T follicular helper cell (primary cell): Measurements from ENCODE around the gene APOL6.
"Not testable (repeated sequence)": the region's sequence is repeated elsewhere in the genome, so short reads cannot be mapped to it uniquely, and the experiment has no call there.

Experiments used
- DNase-seq: peaks from one replicate; pipeline ENCODE4 v3.0.0-alpha.2; 2020; ENCODE audit warnings: low read depth

The APOL6 gene

GRCh38 chr22:35679492-35679891 is 31.2 kb downstream of the APOL6 start:
- not testable (repeated sequence) for DNase-seq

DNA sequence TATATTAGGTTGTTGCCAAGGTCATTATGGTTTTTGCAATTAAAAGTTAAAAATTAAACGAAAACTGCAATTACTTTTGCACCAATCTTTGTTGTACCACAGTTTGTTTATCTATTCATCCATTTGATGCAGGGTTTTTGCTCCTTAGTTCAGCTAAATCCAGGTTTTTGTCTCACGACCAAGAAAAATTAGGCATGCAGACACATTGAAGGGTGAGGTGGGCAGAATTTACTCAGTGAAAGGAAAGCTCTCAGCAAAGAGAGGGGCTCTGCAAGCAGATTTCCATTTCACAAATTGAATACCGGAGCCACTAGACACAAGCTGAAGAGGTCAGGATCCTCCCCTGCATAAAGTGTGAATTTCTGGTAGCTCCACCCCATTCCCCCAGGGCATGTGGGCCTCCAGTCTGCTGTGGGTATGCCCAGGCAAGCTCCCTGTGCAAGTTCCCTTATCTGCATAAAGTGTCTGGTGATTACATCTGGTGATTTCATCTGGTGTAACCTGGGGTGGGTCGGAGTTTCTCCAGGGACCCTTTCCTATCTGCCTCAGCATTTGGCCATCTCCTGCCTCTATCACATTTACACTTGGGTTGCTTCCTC is 33.3 kb downstream of the APOL6 start:
- DNase-seq, result no peak

GRCh38 chr22:35683560-35683959 is 35.3 kb downstream of the APOL6 start:
- DNase-seq, result no peak

GRCh38 chr22:35684270-35684700 is 36.0 kb downstream of the APOL6 start:
- no peak for DNase-seq

DNA sequence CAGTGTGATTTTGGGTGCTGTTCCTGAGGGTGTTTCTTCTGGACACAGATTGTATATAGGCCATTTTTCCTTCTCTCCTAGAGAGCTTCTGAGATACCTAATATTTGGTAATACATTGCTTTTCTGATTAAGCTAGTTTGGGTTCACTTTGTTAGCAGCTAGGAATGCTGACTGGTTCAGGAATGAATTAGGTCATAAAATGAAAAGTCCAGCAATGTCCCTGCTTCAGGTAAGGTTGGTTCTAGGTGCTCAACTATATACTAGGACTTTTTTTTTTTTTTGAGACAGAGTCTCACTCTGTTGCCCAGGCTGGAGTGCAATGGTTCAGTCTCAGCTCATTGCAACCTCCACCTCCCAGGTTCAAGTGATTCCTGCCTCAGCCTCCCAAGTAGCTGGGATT is 36.5 kb downstream of the APOL6 start:
- no peak for DNase-seq

DNA sequence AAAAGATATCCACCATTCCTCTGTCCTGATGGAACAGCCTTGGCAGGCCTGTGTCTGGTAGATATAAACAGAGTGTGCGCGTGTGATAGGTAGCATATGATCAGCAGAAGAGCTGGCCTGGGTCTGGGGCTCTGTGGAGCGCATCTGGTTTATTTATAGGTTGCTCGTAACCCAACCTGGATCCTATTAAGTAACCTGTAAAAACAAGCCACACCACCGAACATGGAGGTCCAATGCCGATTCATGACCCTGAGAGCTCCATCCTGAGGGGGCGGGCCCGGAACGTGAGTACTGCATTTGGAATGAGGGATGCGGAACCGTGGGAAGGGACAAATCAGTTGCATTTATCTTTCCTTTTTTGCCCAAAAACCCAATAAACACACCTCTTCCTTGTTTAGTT is 37.5 kb downstream of the APOL6 start:
- DNase-seq, result no peak

- DNase-seq, result no peak
These were observed 38.1 kb downstream of the APOL6 start for GRCh38 chr22:35686298-35686697.

DNA sequence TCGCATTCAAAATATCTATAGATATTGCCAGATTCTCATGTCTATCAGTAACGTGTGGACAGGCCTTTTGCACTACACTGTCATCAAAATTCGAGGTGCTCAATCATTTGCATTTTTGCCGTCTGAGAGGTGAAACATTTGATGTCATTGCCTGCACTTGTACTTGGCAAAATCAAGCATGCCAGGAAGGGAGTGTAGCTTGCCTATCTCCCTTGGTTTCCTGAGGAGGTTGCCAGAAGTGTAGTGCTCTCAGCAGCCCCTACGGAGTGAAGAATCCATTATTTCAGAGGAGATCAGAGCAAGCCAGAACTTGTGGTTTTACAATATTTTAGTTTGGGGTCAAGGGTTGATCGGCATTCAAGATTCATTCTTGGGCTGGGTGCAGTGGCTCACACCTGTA is 39.2 kb downstream of the APOL6 start:
- no peak for DNase-seq

DNA sequence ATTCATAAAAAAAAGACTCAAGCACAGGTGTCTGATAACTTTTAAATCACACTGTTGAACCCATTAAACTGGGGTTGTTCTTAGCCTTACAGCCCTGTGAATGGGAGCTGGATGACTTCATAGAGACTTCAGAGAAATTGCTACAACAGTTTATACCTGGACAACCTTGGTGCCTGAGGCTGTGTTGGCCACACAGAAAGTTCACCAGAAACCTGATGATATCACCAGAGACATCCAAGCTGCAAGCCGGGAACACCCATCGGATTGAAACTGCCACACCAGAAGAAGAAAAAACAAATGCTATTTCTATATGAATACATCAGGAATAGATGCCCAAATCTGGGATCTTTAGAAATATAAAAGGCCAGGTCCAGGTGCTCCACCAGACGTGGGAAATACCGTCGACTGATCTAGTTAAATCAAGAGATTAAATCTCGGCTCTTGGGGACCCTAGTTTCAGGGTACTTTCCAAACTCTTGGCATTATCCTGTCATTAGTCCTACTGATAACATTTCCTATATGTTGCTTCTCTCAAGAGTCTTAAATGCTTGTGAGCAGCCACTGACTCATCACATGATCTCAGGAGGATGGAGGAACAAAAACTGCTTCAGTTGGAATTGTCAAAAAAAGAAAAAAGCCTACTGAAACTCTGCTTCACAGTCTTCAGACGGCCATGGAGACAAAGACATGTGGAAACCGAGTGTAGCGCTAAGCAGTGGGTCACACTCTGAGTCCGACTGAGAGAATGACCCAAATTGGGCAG is 40.8 kb downstream of the APOL6 start:
- DNase-seq, result no peak

DNA sequence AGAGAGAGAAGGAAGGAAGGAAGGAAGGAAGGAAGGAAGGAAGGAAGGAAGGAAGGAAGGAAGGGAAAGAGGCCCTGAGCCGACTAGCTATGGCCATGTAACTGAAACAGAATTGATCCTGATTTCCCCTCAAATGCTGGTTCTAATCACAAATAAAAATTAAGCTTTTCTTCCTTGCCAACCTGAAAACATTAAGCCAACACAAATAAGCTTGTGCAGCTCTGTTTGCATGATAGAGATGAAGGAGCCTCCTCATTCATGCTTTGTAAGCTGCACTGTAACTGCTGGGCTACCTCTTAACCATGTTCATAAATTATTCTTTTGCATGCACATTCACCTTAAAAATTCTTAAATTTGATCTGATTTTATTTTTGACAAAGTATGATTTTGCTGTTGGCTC is 41.8 kb downstream of the APOL6 start:
- no peak for DNase-seq

- no peak for DNase-seq
These were observed 47.0 kb downstream of the APOL6 start for GRCh38 chr22:35695202-35695601.

DNA sequence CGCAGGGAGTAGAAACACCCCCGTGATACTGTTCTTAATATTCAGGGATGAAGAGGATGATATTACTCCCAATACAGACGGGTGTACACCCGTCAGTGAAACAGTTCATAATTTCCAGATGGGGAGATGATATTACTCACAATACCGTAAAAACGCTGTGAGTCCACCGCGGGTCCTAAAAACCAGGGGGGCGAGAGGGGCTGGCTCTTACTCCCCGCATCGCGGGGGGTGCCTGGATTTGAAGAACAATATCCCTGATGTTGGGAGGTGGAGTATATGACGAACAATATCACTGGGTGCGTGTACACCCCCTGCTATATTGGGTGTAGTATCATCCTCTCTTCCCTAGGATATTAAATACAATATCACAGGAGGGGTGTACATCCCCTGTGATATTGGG is 48.9 kb downstream of the APOL6 start:
- no peak for DNase-seq

- DNase-seq, result not testable (repeated sequence)
These were observed 51.6 kb downstream of the APOL6 start for GRCh38 chr22:35699852-35700251.

DNA sequence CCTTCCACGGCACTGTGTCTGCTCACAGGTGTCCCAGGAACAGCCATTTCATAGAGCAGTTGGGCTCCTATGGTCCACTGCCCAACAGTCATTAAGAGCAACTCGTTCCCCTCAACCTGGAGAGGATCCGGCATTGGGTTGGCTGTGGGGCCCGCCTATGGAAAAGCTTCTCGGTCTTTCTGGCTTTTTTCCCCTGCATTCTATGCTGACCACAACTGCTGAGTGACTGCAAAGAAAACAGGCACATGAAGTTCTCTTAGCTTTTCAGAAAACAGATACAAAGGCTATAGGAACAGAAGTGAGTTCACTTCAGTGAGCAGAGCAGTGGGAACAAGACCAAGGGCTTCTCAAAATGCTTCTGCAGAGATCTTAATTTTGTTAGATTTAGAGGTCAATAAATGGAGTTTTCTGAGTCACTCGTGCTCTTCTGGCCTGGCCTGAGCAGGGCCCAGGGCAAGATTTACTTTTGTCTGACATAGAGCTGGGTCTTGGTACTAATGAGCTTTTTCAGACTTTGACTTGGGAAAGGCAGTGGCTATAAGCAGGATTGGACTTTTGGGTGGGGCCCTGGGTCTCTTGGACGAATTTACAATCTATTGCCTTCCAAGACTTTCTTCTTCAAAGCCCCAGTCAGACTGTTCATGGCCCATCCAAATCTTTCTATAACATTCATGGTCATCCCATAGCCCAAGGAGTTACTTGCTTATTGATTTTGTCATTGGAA is 55.8 kb downstream of the APOL6 start:
- DNase-seq, result no peak

- DNase-seq, result no peak
These were observed 56.9 kb downstream of the APOL6 start for GRCh38 chr22:35705141-35705540.

- DNase-seq, result no peak
These were observed 60.2 kb downstream of the APOL6 start for GRCh38 chr22:35708453-35708852.

DNA sequence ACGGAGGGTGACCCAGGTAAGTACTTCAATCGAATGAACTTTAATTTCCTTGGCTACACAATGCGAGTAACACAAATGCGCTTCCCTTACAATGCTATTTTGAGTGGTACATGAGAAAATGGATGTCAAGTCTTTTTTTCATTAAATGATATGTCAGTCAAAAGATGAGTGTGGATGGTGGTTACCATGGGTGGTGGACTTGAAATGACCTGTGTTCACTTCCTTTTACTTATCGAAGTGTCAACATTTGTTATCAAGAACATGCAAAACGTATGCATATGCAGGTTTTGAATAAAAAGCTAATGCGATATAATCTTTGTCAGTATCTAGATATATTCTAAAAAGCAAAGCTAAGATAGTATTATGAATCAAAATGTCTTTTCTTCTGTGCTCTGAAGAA is 60.7 kb downstream of the APOL6 start:
- no peak for DNase-seq

DNA sequence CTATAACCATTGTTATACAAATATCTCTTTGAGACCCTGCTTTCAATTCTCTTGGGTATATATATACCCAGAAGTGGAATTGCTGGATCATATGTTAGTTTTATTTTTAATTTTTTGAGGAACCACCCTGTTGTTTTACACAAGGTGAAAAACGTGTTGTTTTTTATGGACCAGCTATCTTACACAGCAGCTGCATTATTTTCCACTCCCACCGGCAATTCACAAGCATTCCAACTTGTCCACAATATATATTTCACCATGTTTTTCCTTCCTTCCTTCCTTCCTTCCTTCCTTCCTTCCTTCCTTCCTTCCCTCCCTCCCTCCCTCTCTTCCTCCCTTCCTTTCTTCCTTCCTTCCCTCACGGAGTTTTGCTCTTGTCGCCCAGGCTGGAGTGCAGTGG is 63.1 kb downstream of the APOL6 start:
- DNase-seq, result no peak

DNA sequence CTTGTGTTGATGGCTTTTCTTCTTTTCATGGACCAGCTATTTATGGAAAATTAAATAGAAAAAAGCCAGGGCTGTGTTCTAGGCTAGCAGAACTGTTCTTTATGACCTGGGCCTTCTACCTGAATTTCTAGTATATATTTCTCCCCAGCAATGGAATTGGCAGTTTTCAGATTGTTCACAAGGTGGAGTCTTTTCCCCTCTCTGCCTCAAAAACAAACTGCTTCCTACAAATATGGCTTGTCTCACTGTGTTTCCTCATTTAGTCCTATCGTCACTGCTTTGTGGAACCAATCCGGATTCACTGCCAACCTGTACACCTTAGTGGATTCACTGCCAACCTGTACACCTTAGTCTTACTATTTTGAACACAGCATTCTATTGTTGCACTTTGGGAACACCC is 64.4 kb downstream of the APOL6 start:
- DNase-seq, result no peak

DNA sequence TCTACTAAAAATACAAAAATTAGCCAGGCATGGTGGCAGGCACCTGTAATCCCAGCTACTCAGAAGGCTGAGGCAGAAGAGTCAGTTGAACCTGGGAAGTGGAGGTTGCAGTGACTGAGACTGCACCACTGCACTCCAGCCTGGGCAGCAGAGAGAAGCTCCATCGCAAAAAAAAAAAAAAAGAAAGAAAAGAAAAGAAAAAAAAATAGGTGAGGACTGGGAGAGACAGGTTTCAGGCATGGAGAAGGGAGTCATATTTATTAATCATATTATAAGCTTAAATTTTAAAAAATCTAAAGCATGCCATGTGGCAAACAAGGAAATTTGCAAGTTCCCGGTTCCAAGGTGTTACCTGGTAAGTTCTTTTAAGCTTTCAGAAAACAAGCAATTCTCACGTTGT is 69.3 kb downstream of the APOL6 start, which contains the start of gene APOL5:
TSS of gene APOL5 (plus strand) at position 301 of the 400 bp plus-strand sequence. CDS start at position 301, 0 bp downstream.
- DNase-seq, result no peak
